ENCODE data around the gene TLE4. TPM values are rescaled to one million over a fixed set of nuclear protein-coding genes. Genes with fewer than 3 reads are reported as not detected.

Gene TLE4
- total RNA-seq, 2 experiments from 2014 or later: 125 to 136 TPM

DNA sequence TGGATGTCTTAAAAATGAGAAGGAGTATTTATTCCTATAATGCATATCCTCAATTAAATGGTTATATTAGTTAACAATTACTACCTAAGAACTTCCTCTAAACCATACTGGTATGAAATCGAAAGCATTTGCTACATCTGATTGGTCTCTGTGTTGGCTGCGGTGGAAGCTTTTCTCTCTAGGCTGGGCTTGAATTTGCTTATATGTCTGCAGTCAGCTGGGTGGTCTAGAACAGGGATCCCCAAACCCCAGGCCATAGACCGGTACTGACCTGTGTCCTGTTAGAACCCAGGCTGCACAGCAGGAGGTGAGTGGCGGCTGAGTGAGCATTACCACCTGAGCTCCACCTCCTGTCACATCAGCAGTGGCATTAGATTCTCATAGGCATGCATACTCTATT, 112.3 kb downstream of the TLE4 start:
- ATAC-seq (ENCODE audit: poor library complexity): no peak
- peaks cover 24% of the 10 kb centered on the region for H3K36me3 Mint-ChIP-seq (ENCODE audit: low read depth)
- intact Hi-C loops (cut with DNase I, micrococcal nuclease): no loop called here
- no peaks in the 10 kb centered on the region for H3K9me3 Mint-ChIP-seq
- CTCF ChIA-PET: interaction anchor here (1.5 kb wide), 1 partner anchor 22 kb away, joined by 3 read pairs; no protein-coding TSS in a partner anchor
- peaks cover 75% of the 10 kb centered on the region for H3K4me1 Mint-ChIP-seq (ENCODE audit: low read depth)
- no peaks in the 10 kb centered on the region for H3K27me3 ChIP-seq (ENCODE audit: control insufficient read depth in 1 of 2, insufficient read depth in 2 of 2, low read length in 2 of 2)
- H3K4me3 ChIP-seq (ENCODE audit: low read length): no peak overlapping the region
- H3K27ac Mint-ChIP-seq: no peak overlapping the region
- peaks cover 10% of the 10 kb centered on the region for H3K4me1 ChIP-seq (ENCODE audit: insufficient read depth, low read length)
- TF ChIP-seq, protein P1, sequence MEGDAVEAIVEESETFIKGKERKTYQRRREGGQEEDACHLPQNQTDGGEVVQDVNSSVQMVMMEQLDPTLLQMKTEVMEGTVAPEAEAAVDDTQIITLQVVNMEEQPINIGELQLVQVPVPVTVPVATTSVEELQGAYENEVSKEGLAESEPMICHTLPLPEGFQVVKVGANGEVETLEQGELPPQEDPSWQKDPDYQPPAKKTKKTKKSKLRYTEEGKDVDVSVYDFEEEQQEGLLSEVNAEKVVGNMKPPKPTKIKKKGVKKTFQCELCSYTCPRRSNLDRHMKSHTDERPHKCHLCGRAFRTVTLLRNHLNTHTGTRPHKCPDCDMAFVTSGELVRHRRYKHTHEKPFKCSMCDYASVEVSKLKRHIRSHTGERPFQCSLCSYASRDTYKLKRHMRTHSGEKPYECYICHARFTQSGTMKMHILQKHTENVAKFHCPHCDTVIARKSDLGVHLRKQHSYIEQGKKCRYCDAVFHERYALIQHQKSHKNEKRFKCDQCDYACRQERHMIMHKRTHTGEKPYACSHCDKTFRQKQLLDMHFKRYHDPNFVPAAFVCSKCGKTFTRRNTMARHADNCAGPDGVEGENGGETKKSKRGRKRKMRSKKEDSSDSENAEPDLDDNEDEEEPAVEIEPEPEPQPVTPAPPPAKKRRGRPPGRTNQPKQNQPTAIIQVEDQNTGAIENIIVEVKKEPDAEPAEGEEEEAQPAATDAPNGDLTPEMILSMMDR (IDR thresholded peaks at IDR 0.05): no peak
- no peak overlapping the region for H3K27ac ChIP-seq (ENCODE audit: low read depth in 1 of 2, low read length in 2 of 2)
- no peak for DNase-seq
- no peak overlapping the region for H3K4me3 Mint-ChIP-seq
- no peaks in the 10 kb centered on the region for H3K9me3 ChIP-seq (ENCODE audit: control insufficient read depth in 1 of 2, insufficient read depth in 1 of 2, low read length in 2 of 2)
- POLR2A ChIA-PET: no interaction called here
- H3K27me3 Mint-ChIP-seq: no peaks in the 10 kb centered on the region
- no peaks in the 10 kb centered on the region for H3K36me3 ChIP-seq (ENCODE audit: insufficient read depth, low read length)

DNA sequence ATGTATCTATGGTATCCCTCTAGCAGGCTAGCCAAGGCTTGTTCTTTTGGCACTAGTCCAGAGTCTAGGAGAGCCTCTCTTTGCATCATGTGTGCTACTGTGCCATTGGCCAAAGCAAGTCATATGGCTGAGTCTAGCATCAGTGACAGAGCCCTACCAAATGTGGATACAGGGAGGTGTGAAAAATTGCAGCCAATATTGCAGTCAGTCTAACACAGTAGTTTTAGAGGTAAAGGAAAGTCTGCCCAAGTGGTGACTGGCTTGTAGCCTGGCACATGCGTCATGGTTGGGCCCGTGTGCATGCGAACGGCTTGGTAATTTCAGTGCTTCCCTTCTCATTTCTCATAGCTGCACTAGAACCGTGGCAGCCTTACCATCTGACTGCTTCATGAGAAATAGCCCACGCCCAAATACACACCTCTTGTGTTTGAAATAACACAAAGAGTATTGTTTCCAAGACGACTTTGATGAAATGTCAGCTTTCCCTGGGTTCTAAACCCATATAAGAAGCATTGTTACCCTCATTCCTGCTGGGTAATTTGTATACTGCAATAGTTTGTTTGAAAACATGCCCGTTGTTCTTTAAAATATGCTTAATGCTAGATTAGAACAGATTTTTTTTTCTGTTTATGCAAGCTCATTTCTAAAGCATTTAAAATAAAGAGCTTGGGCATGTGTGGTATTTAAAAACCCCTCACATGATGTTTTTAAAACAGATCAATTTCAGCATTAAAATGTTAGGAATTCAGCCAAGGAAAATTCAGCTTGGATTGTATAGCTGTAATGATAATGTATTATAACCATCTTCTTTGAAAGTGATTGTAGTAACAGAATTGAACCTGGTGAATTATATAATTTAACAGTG, 113.2 kb downstream of the TLE4 start:
- H3K9me3 ChIP-seq (ENCODE audit: control insufficient read depth in 1 of 2, insufficient read depth in 1 of 2, low read length in 2 of 2): no peaks in the 10 kb centered on the region
- peaks cover 83% of the 10 kb centered on the region for H3K4me1 Mint-ChIP-seq (ENCODE audit: low read depth)
- intact Hi-C loops (cut with DNase I, micrococcal nuclease): no loop called here
- DNase-seq (no peak), ATAC-seq (ENCODE audit: poor library complexity) (no peak)
- POLR2A ChIA-PET: no interaction called here
- H3K27ac ChIP-seq (ENCODE audit: low read depth in 1 of 2, low read length in 2 of 2): no peak overlapping the region
- no peak overlapping the region for H3K4me3 Mint-ChIP-seq
- CTCF ChIA-PET: interaction anchor here (1.0 to 1.5 kb wide), 2 partner anchors 23 to 26 kb away, joined by 3 read pairs; no protein-coding TSS in a partner anchor
- H3K27me3 Mint-ChIP-seq: no peaks in the 10 kb centered on the region
- no peaks in the 10 kb centered on the region for H3K9me3 Mint-ChIP-seq
- peaks cover 24% of the 10 kb centered on the region for H3K36me3 Mint-ChIP-seq (ENCODE audit: low read depth)
- TF ChIP-seq, protein P1 (IDR thresholded peaks at IDR 0.05): no peak
- no peak overlapping the region for H3K27ac Mint-ChIP-seq
- H3K36me3 ChIP-seq (ENCODE audit: insufficient read depth, low read length): no peaks in the 10 kb centered on the region
- H3K27me3 ChIP-seq (ENCODE audit: control insufficient read depth in 1 of 2, insufficient read depth in 2 of 2, low read length in 2 of 2): no peaks in the 10 kb centered on the region
- H3K4me1 ChIP-seq (ENCODE audit: insufficient read depth, low read length): peaks cover 10% of the 10 kb centered on the region
- H3K4me3 ChIP-seq (ENCODE audit: low read length): no peak overlapping the region

DNA sequence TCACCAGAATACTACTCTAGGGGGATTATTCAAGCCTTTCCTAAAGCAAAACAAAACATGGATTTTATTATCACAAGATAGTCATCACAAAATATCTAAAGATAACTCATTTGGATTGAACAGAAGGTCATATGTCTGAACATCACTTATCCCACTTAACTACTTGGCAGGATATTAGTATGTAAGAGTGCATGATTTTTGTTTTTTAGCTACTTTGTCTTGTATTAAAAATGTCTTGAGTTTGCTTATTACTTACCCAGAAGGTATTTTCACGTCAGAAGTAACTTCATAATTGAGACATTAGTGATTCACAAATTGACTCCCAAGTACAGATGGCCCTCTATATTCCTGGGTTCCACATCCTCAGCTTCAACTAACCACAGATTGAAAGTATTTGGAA, 113.8 kb downstream of the TLE4 start:
- no peak for ATAC-seq (ENCODE audit: poor library complexity)
- intact Hi-C loops (cut with DNase I, micrococcal nuclease): no loop called here
- Histone ChIP-seq H3K9me3 (ENCODE audit: control insufficient read depth in 1 of 2, insufficient read depth in 1 of 2, low read length in 2 of 2) (no peaks in the 10 kb centered on the region), H3K27ac (ENCODE audit: low read depth in 1 of 2, low read length in 2 of 2) (no peak overlapping the region), H3K4me3 (ENCODE audit: low read length) (no peak overlapping the region), H3K4me1 (ENCODE audit: insufficient read depth, low read length) (peaks cover 10% of the 10 kb centered on the region), H3K27me3 (ENCODE audit: control insufficient read depth in 1 of 2, insufficient read depth in 2 of 2, low read length in 2 of 2) (no peaks in the 10 kb centered on the region), H3K36me3 (ENCODE audit: insufficient read depth, low read length) (no peaks in the 10 kb centered on the region)
- Mint-ChIP-seq H3K36me3 (ENCODE audit: low read depth) (peaks cover 24% of the 10 kb centered on the region), H3K27me3 (no peaks in the 10 kb centered on the region), H3K27ac (no peak overlapping the region), H3K4me1 (ENCODE audit: low read depth) (peaks cover 87% of the 10 kb centered on the region), H3K9me3 (no peaks in the 10 kb centered on the region), H3K4me3 (no peak overlapping the region)
- DNase-seq: no peak
- TF ChIP-seq, protein P1 (IDR thresholded peaks at IDR 0.05): no peak
- ChIA-PET POLR2A (no interaction called here), CTCF (interaction anchor here (1.0 kb wide), 1 partner anchor 27 kb away, joined by 3 read pairs; no protein-coding TSS in a partner anchor)

Measured in CD4-positive, alpha-beta T cell (primary cell).